Liver (tissue), 9 donors: ENCODE measurements around the gene LINGO3. TPM values are rescaled to one million over a fixed set of nuclear protein-coding genes. Genes with fewer than 3 reads are reported as not detected.

ENCODE experiments used
- DNase-seq: peaks from one replicate; pipeline ENCODE4 v3.0.0-alpha.2; 2017; ENCODE audit warnings: low spot score
- H3K27ac ChIP-seq, 2 donors: one replicate each; pipeline ENCODE4 v1.7.0; 2013; ENCODE audit warnings: inconsistent platforms in 2 of 2, low read length in 2 of 2, control low read depth in 1 of 2, low read depth in 1 of 2, mild to moderate bottlenecking in 1 of 2
- H3K27me3 ChIP-seq, 4 donors: one replicate each; pipeline versions ENCODE4 v1.6.1 to v1.7.0; 2013; ENCODE audit warnings: low read length in 3 of 4, inconsistent platforms in 1 of 4, mild to moderate bottlenecking in 1 of 4, moderate library complexity in 1 of 4; ENCODE audit not compliant: control insufficient read depth in 4 of 4, insufficient read depth in 4 of 4
- H3K36me3 ChIP-seq, 4 donors: one replicate each; pipeline versions ENCODE4 v1.6.1 to v1.7.0; 2013; ENCODE audit warnings: low read length in 3 of 4, mild to moderate bottlenecking in 3 of 4, low read depth in 1 of 4, moderate library complexity in 1 of 4; ENCODE audit not compliant: control insufficient read depth in 4 of 4, insufficient read depth in 3 of 4
- H3K4me1 ChIP-seq, 4 donors: one replicate each; pipeline versions ENCODE4 v1.6.1 to v1.7.0; 2013; ENCODE audit warnings: low read length in 3 of 4, mild to moderate bottlenecking in 3 of 4, moderate library complexity in 1 of 4; ENCODE audit not compliant: control insufficient read depth in 4 of 4, insufficient read depth in 4 of 4
- H3K4me3 ChIP-seq, 3 donors: one replicate each; pipeline versions ENCODE4 v1.6.1 to v1.7.0; 2013; ENCODE audit warnings: low read length in 3 of 3, control low read depth in 1 of 3, low read depth in 1 of 3, mild to moderate bottlenecking in 1 of 3
- H3K9ac ChIP-seq, 2 donors: one replicate each; pipeline ENCODE4 v1.7.0; 2013; ENCODE audit warnings: low read length in 2 of 2, mild to moderate bottlenecking in 2 of 2, moderate library complexity in 2 of 2, control low read depth in 1 of 2, low read depth in 1 of 2
- H3K9me3 ChIP-seq, 4 donors: one replicate each; pipeline versions ENCODE4 v1.6.1 to v1.7.0; 2013; ENCODE audit warnings: low read length in 3 of 4; ENCODE audit not compliant: control insufficient read depth in 4 of 4
- EGR1 ChIP-seq, 2 donors: IDR thresholded peaks; 2 replicates each; pipeline ENCODE4 v1.6.1; 2016 to 2018; ENCODE audit warnings: antibody characterized with exemption in 2 of 2, low read depth in 2 of 2
- FOXA1 ChIP-seq: IDR thresholded peaks from 2 replicates; pipeline ENCODE4 v1.6.1; 2016; ENCODE audit warnings: antibody characterized with exemption
- FOXA2 ChIP-seq: IDR thresholded peaks from 2 replicates; pipeline ENCODE4 v1.6.1; 2016; ENCODE audit warnings: antibody characterized with exemption
- GABPA ChIP-seq, 2 donors: IDR thresholded peaks in 1 of 2; conservative IDR thresholded peaks in 1 of 2; 2 replicates each; pipeline ENCODE4 v1.6.1; 2016; ENCODE audit warnings: antibody characterized with exemption in 2 of 2, mild to moderate bottlenecking in 1 of 2, moderate library complexity in 1 of 2
- HNF4A ChIP-seq, 2 donors: conservative IDR thresholded peaks; 2 replicates each; pipeline ENCODE4 v1.6.1; 2016; ENCODE audit warnings: antibody characterized with exemption in 2 of 2, mild to moderate bottlenecking in 2 of 2
- HNF4G ChIP-seq: IDR thresholded peaks from 2 replicates; pipeline ENCODE4 v1.6.1; 2016; ENCODE audit warnings: antibody characterized with exemption
- JUND ChIP-seq, 2 donors: IDR thresholded peaks; 2 replicates each; pipeline ENCODE4 v1.6.1; 2016; ENCODE audit warnings: antibody characterized with exemption in 2 of 2
- NR2F2 ChIP-seq: IDR thresholded peaks from 2 replicates; pipeline ENCODE4 v1.6.1; 2016; ENCODE audit warnings: antibody characterized with exemption
- RAD21 ChIP-seq, 2 donors: IDR thresholded peaks; 2 replicates each; pipeline ENCODE4 v1.6.1; 2016; ENCODE audit warnings: antibody characterized with exemption in 2 of 2, mild to moderate bottlenecking in 2 of 2
- SP1 ChIP-seq: IDR thresholded peaks from 2 replicates; pipeline ENCODE4 v1.6.1; 2018; ENCODE audit warnings: antibody characterized with exemption, mild to moderate bottlenecking
- TAF1 ChIP-seq: conservative IDR thresholded peaks from 2 replicates; pipeline ENCODE4 v1.6.1; 2016; ENCODE audit warnings: antibody characterized with exemption, mild to moderate bottlenecking
- YY1 ChIP-seq: IDR thresholded peaks from 2 replicates; pipeline ENCODE4 v1.6.1; 2016; ENCODE audit warnings: antibody characterized with exemption, mild to moderate bottlenecking
- WGBS: extraction: QIAGEN DNeasy Blood & Tissue Kit; methylation state at CpG from one replicate; pipeline ENCODE4 v1.1.7; 2013; 5-methylcytosine and 5-hydroxymethylcytosine counted together
- polyA plus RNA-seq, 2 donors: library from polyadenylated mRNA; stranded (reverse) in 1 of 2; unstranded in 1 of 2; fragments of 200-250 nt in 1 of 2; fragments of >200 nt in 1 of 2; fragmentation: Nextera tagmentation in 1 of 2; extraction: Ambion mirVana in 1 of 2; gene quantifications; one replicate each; pipeline versions ENCODE4 v1.2.1 to v1.2.3, GENCODE V29; 2013 to 2015
- total RNA-seq, 2 donors: library from RNA; depleted of rRNA; stranded (reverse); fragments of >200 nt; gene quantifications; one replicate each; pipeline ENCODE4 v1.2.3, GENCODE V29; 2014
- TF ChIP-seq, protein P1 (sequence below): fragments of 150-350 bp; IDR thresholded peaks from 2 replicates; pipeline ENCODE4 v1.5.1; 2017; ENCODE audit warnings: improper control_type of control experiment, low read depth, low read length; ENCODE audit not compliant: missing input control
- TF ChIP-seq, protein P2 (sequence below): IDR thresholded peaks from 2 replicates; pipeline ENCODE4 v1.6.1; 2016; ENCODE audit warnings: antibody characterized with exemption
- TF ChIP-seq, protein P3 (sequence below): IDR thresholded peaks from 2 replicates; pipeline ENCODE4 v1.6.1; 2016; ENCODE audit warnings: antibody characterized with exemption, mild to moderate bottlenecking
- TF ChIP-seq, protein P4 (sequence below): IDR thresholded peaks from 2 replicates; pipeline ENCODE4 v1.6.1; 2016; ENCODE audit warnings: antibody characterized with exemption
- TF ChIP-seq, protein P5 (sequence below): IDR thresholded peaks from 2 replicates; pipeline ENCODE4 v1.6.1; 2016; ENCODE audit warnings: antibody characterized with exemption
- donor health status: healthy.
- donor health status: healthy.
- donor health status: healthy.
- donor health status: healthy.
- donor health status: healthy.

Gene LINGO3
- total and polyA plus RNA-seq, 4 donors = 0.02 to 0.08 (median 0.07) TPM

DNA sequence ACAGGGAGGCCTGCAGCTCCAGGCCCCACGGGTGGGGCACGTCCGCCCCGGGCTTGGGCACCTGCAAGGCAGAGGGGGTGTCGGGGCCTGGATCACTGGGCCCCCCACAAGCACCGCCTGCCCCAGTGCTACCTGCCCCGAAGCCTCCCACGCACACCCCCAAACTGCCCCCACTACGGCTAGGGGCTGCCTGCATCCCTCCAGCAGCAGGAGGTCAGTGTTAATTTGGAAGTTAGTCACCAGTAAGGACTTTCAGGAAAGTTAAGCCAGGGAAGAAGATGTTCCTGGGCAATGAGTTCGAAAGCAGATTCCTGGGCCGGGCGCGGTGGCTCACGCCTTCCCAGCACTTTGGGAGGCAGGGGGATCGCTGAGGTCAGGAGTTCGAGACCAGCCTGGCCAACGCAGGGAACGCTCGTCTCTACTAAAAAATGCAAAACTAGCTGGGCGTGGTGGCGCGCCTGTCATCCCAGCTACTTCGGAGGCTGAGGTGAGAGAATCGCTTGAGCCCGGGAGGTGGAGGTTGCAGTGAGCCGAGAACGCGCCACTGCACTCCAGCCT is 31.4 kb downstream of the LINGO3 start:
- peaks cover 4 to 9% (median 8%) of the 10 kb centered on the region in 4 donors for H3K36me3 ChIP-seq
- TF ChIP-seq EGR1 (IDR thresholded peaks at IDR 0.05; ENCODE audit: low read depth in 2 of 2) = no peak
- TF ChIP-seq, protein P1, sequence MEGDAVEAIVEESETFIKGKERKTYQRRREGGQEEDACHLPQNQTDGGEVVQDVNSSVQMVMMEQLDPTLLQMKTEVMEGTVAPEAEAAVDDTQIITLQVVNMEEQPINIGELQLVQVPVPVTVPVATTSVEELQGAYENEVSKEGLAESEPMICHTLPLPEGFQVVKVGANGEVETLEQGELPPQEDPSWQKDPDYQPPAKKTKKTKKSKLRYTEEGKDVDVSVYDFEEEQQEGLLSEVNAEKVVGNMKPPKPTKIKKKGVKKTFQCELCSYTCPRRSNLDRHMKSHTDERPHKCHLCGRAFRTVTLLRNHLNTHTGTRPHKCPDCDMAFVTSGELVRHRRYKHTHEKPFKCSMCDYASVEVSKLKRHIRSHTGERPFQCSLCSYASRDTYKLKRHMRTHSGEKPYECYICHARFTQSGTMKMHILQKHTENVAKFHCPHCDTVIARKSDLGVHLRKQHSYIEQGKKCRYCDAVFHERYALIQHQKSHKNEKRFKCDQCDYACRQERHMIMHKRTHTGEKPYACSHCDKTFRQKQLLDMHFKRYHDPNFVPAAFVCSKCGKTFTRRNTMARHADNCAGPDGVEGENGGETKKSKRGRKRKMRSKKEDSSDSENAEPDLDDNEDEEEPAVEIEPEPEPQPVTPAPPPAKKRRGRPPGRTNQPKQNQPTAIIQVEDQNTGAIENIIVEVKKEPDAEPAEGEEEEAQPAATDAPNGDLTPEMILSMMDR = no peak
- TF ChIP-seq SP1 = no peak
- TF ChIP-seq, protein P2, sequence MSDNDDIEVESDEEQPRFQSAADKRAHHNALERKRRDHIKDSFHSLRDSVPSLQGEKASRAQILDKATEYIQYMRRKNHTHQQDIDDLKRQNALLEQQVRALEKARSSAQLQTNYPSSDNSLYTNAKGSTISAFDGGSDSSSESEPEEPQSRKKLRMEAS = no peak
- TF ChIP-seq RAD21 (IDR thresholded peaks at IDR 0.05) = no peak
- H3K9ac ChIP-seq = no peak overlapping the region
- no peak for DNase-seq
- H3K27ac ChIP-seq = no peak overlapping the region
- WGBS = 93% methylated on average over 28 of the region's 28 CpGs
- H3K9me3 ChIP-seq = no peaks in the 10 kb centered on the region
- no peaks in the 10 kb centered on the region for H3K27me3 ChIP-seq
- peaks cover 10 to 34% (median 27%) of the 10 kb centered on the region in 4 donors for H3K4me1 ChIP-seq
- H3K4me3 ChIP-seq = no peak overlapping the region

DNA sequence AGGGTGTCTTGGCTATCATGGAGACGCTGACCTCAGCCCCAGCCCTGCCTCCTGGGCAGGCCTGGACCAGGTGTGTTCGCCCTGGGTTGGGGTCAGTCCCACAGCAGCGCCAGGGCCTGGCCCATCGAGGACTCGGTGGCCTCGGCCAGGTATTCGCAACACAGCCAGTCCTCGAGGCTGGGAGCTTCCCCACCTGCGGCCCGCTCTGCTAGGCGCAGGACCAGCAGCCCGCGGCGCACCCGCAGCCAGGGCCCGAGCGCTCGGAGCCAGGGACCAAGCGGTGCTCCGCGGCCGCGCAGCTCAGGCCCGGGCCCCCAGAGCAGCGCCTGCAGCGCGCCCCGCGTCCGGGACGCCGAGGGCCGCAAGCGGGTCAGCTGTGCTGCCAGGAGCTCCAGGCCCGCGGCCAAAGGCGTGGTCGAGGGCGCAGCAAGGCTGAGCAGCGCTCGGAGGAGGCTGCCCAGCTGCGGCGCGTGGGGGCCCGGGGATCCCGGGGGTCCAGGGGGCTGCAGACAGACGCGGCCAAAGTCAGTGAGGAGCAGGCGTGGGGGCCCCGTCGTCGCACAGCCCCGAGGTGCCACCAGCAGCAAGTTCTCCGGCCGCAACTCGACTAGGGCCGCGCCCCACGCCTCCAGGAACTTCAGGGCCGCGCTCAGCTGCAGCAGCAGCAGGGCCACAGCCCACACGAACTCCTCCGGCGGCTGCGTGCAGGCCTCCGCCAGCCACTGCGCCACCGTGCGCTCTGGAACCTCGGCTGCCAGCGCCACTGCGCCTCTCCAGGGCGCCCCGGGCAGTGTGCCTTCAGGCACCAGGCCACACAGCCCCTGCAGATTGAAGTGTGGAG is 32.1 kb downstream of the LINGO3 start:
- DNase-seq = no peak

More for the DNA sequence above, 32.1 kb downstream of the LINGO3 start:
- Histone ChIP-seq H3K4me1 (peaks cover 10 to 38% (median 32%) of the 10 kb centered on the region in 4 donors), H3K27me3 (no peaks in the 10 kb centered on the region), H3K4me3 (no peak overlapping the region), H3K9me3 (no peaks in the 10 kb centered on the region), H3K9ac (no peak overlapping the region), H3K27ac (no peak overlapping the region), H3K36me3 (peaks cover 4 to 9% (median 8%) of the 10 kb centered on the region in 4 donors)
- 81% methylated on average over 74 of the region's 74 CpGs for WGBS
- TF ChIP-seq FOXA2 (no peak), SP1 (no peak), TAF1 (no peak), JUND (IDR thresholded peaks at IDR 0.05) (no peak), RAD21 (IDR thresholded peaks at IDR 0.05) (no peak), FOXA1 (no peak), HNF4A (conservative IDR thresholded peaks at IDR 0.05) (no peak), EGR1 (IDR thresholded peaks at IDR 0.05; ENCODE audit: low read depth in 2 of 2) (no peak), GABPA (IDR thresholded peaks at IDR 0.05 in 1 of 2, conservative IDR thresholded peaks at IDR 0.05 in 1 of 2) (no peak), HNF4G (no peak), NR2F2 (no peak), YY1 (no peak)
- TF ChIP-seq, protein P3, sequence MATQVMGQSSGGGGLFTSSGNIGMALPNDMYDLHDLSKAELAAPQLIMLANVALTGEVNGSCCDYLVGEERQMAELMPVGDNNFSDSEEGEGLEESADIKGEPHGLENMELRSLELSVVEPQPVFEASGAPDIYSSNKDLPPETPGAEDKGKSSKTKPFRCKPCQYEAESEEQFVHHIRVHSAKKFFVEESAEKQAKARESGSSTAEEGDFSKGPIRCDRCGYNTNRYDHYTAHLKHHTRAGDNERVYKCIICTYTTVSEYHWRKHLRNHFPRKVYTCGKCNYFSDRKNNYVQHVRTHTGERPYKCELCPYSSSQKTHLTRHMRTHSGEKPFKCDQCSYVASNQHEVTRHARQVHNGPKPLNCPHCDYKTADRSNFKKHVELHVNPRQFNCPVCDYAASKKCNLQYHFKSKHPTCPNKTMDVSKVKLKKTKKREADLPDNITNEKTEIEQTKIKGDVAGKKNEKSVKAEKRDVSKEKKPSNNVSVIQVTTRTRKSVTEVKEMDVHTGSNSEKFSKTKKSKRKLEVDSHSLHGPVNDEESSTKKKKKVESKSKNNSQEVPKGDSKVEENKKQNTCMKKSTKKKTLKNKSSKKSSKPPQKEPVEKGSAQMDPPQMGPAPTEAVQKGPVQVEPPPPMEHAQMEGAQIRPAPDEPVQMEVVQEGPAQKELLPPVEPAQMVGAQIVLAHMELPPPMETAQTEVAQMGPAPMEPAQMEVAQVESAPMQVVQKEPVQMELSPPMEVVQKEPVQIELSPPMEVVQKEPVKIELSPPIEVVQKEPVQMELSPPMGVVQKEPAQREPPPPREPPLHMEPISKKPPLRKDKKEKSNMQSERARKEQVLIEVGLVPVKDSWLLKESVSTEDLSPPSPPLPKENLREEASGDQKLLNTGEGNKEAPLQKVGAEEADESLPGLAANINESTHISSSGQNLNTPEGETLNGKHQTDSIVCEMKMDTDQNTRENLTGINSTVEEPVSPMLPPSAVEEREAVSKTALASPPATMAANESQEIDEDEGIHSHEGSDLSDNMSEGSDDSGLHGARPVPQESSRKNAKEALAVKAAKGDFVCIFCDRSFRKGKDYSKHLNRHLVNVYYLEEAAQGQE = no peak
- TF ChIP-seq, protein P4, sequence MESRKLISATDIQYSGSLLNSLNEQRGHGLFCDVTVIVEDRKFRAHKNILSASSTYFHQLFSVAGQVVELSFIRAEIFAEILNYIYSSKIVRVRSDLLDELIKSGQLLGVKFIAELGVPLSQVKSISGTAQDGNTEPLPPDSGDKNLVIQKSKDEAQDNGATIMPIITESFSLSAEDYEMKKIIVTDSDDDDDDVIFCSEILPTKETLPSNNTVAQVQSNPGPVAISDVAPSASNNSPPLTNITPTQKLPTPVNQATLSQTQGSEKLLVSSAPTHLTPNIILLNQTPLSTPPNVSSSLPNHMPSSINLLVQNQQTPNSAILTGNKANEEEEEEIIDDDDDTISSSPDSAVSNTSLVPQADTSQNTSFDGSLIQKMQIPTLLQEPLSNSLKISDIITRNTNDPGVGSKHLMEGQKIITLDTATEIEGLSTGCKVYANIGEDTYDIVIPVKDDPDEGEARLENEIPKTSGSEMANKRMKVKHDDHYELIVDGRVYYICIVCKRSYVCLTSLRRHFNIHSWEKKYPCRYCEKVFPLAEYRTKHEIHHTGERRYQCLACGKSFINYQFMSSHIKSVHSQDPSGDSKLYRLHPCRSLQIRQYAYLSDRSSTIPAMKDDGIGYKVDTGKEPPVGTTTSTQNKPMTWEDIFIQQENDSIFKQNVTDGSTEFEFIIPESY = no peak
- TF ChIP-seq, protein P2 = no peak
- TF ChIP-seq, protein P1 = no peak
- TF ChIP-seq, protein P5, sequence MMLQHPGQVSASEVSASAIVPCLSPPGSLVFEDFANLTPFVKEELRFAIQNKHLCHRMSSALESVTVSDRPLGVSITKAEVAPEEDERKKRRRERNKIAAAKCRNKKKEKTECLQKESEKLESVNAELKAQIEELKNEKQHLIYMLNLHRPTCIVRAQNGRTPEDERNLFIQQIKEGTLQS = no peak
